Peyer's patch (tissue), 4 donors: ENCODE measurements around the gene UPK1A. TPM values are rescaled to one million over a fixed set of nuclear protein-coding genes. Genes with fewer than 3 reads are reported as not detected.

Source experiments
- DNase-seq, 3 donors: peaks; one replicate each; pipeline ENCODE4 v3.0.0-alpha.2; 2017 to 2019
- H3K27ac ChIP-seq, 4 donors: fragments of 200-600 bp; sonication (generic); one replicate each; pipeline ENCODE4 v1.5.1; 2016 to 2019
- H3K27me3 ChIP-seq, 2 donors: fragments of 200-600 bp; sonication (generic); one replicate each; pipeline ENCODE4 v1.5.1; 2019
- H3K36me3 ChIP-seq, 3 donors: fragments of 200-600 bp; sonication (generic); one replicate each; pipeline ENCODE4 v1.5.1; 2016 to 2019
- H3K4me1 ChIP-seq, 4 donors: fragments of 200-600 bp; sonication (generic); one replicate each; pipeline ENCODE4 v1.5.1; 2016 to 2019
- H3K4me3 ChIP-seq, 4 donors: fragments of 200-600 bp; sonication (generic); 1 replicate in 3 of 4; 2 replicates in 1 of 4; pipeline ENCODE4 v1.5.1; 2016 to 2019; ENCODE audit warnings: mild to moderate bottlenecking in 1 of 4
- H3K9me3 ChIP-seq, 4 donors: fragments of 200-600 bp; sonication (generic); one replicate each; pipeline ENCODE4 v1.5.1; 2016 to 2019; ENCODE audit warnings: mild to moderate bottlenecking in 1 of 4
- POLR2A ChIP-seq, 2 donors: fragments of 450-650 bp; IDR thresholded peaks; one replicate each; pipeline ENCODE4 v1.5.1; 2017; ENCODE audit warnings: antibody characterized with exemption in 2 of 2, mild to moderate bottlenecking in 2 of 2, moderate library complexity in 2 of 2
- total RNA-seq, 4 donors: library from RNA; depleted of rRNA; stranded (reverse); fragments of >200 nt; gene quantifications; one replicate each; pipeline ENCODE4 v1.1.0, GENCODE V29; 2016
- TF ChIP-seq, protein P1 (sequence below), 6 experiments: fragments of 450-650 bp in 4 of 6; fragments of 200-600 bp in 2 of 6; sonication (generic) in 1 of 6; IDR thresholded peaks; one replicate each; pipeline ENCODE4 v1.5.1; 2017 to 2019; ENCODE audit warnings: antibody characterized with exemption in 6 of 6, mild to moderate bottlenecking in 3 of 6, moderate library complexity in 1 of 6

Gene UPK1A
- total RNA-seq, 4 donors from 2014 or later: not detected

DNA sequence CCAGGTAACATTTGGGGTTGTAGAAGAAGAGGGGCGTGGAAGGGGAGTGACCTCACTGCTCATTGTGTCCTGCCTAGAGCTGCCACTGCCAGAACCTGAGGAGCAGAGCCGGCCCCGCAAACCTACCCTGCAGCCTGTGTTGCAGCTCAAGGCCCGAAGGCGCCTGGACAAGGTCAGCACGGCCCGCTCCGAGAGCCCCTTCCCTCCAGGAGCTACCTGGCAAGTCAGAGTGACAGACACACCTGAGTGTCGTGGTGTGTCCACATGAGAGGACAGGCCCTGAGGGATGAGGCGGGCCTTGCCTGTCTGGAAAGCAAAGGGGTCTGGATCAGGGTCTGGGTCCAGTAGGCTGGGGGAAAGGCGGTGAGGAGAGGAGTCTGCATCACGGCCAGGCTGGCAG, 58.2 kb downstream of the UPK1A start:
- Histone ChIP-seq H3K36me3 (peaks cover 0 to 98% (median 4%) of the 10 kb centered on the region in 3 donors), H3K4me3 (no peak overlapping the region), H3K4me1 (peaks cover 0 to 5% (median 0%) of the 10 kb centered on the region in 4 donors), H3K27ac (no peak overlapping the region), H3K27me3 (no peaks in the 10 kb centered on the region), H3K9me3 (no peaks in the 10 kb centered on the region)
- DNase-seq: no peak
- no peak for TF ChIP-seq POLR2A (IDR thresholded peaks at IDR 0.05)
- TF ChIP-seq, protein P1, sequence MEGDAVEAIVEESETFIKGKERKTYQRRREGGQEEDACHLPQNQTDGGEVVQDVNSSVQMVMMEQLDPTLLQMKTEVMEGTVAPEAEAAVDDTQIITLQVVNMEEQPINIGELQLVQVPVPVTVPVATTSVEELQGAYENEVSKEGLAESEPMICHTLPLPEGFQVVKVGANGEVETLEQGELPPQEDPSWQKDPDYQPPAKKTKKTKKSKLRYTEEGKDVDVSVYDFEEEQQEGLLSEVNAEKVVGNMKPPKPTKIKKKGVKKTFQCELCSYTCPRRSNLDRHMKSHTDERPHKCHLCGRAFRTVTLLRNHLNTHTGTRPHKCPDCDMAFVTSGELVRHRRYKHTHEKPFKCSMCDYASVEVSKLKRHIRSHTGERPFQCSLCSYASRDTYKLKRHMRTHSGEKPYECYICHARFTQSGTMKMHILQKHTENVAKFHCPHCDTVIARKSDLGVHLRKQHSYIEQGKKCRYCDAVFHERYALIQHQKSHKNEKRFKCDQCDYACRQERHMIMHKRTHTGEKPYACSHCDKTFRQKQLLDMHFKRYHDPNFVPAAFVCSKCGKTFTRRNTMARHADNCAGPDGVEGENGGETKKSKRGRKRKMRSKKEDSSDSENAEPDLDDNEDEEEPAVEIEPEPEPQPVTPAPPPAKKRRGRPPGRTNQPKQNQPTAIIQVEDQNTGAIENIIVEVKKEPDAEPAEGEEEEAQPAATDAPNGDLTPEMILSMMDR (IDR thresholded peaks at IDR 0.05): no peak

DNA sequence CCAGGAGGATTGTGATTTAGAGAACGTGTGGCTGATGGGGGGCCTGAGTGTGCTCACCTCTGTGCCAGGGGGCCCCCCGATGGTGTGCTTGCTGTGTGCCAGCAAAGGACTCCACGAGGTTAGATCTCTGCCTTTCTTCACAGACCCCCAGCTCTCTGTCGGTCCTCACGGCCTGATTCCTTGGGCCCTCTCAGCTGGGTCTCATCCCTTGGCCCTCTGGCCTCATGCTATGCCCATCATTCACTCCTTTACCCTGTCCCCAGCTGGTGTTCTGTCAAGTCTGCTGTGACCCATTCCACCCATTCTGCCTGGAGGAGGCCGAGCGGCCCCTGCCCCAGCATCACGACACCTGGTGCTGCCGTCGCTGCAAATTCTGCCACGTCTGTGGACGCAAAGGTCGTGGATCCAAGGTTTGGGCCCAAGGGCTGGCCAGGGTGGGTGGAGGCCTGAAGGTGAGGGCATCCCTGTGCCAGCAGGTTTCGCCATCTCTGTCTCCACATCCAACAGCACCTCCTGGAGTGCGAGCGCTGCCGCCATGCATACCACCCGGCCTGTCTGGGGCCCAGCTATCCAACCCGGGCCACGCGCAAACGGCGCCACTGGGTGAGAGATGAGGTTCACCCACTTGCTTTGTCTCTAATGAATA, 59.0 kb downstream of the UPK1A start:
- H3K36me3 ChIP-seq: peaks cover 0 to 98% (median 4%) of the 10 kb centered on the region in 3 donors
- DNase-seq: no peak
- H3K27me3 ChIP-seq: no peaks in the 10 kb centered on the region
- no peaks in the 10 kb centered on the region for H3K9me3 ChIP-seq
- TF ChIP-seq, protein P1 (IDR thresholded peaks at IDR 0.05): no peak
- TF ChIP-seq POLR2A (IDR thresholded peaks at IDR 0.05): no peak
- no peak overlapping the region for H3K4me3 ChIP-seq
- no peaks in the 10 kb centered on the region for H3K4me1 ChIP-seq
- H3K27ac ChIP-seq: no peak overlapping the region

DNA sequence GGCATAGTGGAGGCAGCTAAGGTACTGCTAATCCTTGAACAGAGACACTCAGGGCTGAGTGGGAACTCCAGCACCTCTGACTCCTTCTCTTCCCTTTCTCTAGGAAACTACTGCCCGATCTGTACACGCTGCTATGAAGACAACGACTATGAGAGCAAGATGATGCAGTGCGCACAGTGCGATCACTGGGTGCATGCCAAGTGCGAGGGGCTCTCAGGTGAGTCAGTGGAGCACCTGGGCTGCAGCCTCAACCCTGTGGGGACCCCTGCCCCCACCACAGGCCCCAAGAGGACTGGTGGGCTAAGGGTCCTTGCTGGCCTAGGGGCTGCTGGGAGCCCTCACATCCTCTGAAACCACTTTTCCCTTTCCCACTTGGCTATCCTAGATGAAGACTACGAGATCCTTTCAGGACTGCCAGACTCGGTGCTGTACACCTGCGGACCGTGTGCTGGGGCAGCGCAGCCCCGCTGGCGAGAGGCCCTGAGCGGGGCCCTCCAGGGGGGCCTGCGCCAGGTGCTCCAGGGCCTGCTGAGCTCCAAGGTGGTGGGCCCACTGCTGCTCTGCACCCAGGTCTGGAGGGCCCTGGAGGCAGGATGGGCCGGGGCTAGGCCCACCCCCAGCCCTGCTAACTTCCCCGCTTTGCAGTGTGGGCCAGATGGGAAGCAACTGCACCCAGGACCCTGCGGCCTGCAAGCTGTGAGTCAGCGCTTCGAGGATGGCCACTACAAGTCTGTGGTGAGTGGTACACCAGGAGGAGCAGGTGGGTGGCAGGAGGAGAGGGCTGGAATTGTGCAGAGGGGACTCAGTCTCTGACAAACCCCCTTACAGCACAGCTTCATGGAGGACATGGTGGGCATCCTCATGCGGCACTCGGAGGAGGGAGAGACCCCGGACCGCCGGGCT, 61.0 kb downstream of the UPK1A start:
- Histone ChIP-seq H3K36me3 (peaks cover 0 to 100% (median 4%) of the 10 kb centered on the region in 3 donors), H3K27me3 (no peaks in the 10 kb centered on the region), H3K27ac (no peak overlapping the region), H3K4me3 (no peak overlapping the region), H3K4me1 (no peaks in the 10 kb centered on the region), H3K9me3 (no peaks in the 10 kb centered on the region)
- TF ChIP-seq, protein P1 (IDR thresholded peaks at IDR 0.05): no peak
- TF ChIP-seq POLR2A (IDR thresholded peaks at IDR 0.05): no peak
- DNase-seq: no peak

Other genes with a start within 250 kb of the UPK1A start
- 1 to 10 TPM in 2 of 4 donors, under 1 TPM in 1, not detected in 1; 0.80 to 1.8 (median 1.0) TPM for gene FFAR2, start 218.3 kb upstream of the UPK1A start, total RNA-seq
- gene KRTDAP, start 176.1 kb upstream of the UPK1A start, total RNA-seq: not detected
- 10 to 100 TPM in 2 of 4 donors, 1 to 10 TPM in 1, not detected in 1; 1.9 to 29.7 (median 10.7) TPM for gene DMKN, start 152.9 kb upstream of the UPK1A start, total RNA-seq
- gene SBSN, start 138.2 kb upstream of the UPK1A start, total RNA-seq: 1 to 10 TPM in 1 of 4 donors, not detected in 3; 1.0 TPM
- under 1 TPM in 1 of 4 donors, not detected in 3; 0.54 TPM for gene GAPDHS, start 133.1 kb upstream of the UPK1A start, total RNA-seq
- 10 to 100 TPM; 34.9 to 59.4 (median 50.9) TPM for gene TMEM147, start 120.9 kb upstream of the UPK1A start, total RNA-seq
- gene ATP4A, start 102.9 kb upstream of the UPK1A start, total RNA-seq: not detected
- gene PMIS2, start 80.3 kb upstream of the UPK1A start, total RNA-seq: not detected
- 10 to 100 TPM in 2 of 4 donors, 1 to 10 TPM in 2; 2.8 to 42.9 (median 8.3) TPM for gene HAUS5, start 53.8 kb upstream of the UPK1A start, total RNA-seq
- gene RBM42, start 37.5 kb upstream of the UPK1A start, total RNA-seq: 10 to 100 TPM; 57.3 to 64.4 (median 63.1) TPM
- 1 to 10 TPM in 2 of 4 donors, not detected in 2; 1.6 to 1.8 TPM for gene ETV2, start 24.8 kb upstream of the UPK1A start, total RNA-seq
- gene COX6B1, start 18.2 kb upstream of the UPK1A start, total RNA-seq: 100 to 1,000 TPM; 462 to 930 (median 787) TPM
- 1 to 10 TPM in 1 of 4 donors, not detected in 3; 2.5 TPM for gene ZBTB32, start 38.0 kb downstream of the UPK1A start, total RNA-seq
- 10 to 100 TPM; 27.8 to 62.6 (median 41.9) TPM for gene KMT2B, start 51.5 kb downstream of the UPK1A start, total RNA-seq
- 10 to 100 TPM in 3 of 4 donors, 1 to 10 TPM in 1; 8.3 to 14.2 (median 12.3) TPM for gene IGFLR1, start 75.9 kb downstream of the UPK1A start, total RNA-seq
- 10 to 100 TPM; 14.5 to 70.5 (median 34.6) TPM for gene U2AF1L4, start 78.9 kb downstream of the UPK1A start, total RNA-seq
- gene PSENEN, start 79.1 kb downstream of the UPK1A start, total RNA-seq: 10 to 100 TPM in 3 of 4 donors, 1 to 10 TPM in 1; 8.3 to 48.2 (median 40.6) TPM
- gene LIN37, start 82.1 kb downstream of the UPK1A start, total RNA-seq: 10 to 100 TPM; 11.6 to 30.5 (median 20.2) TPM
- gene HSPB6, start 90.5 kb downstream of the UPK1A start, total RNA-seq: 10 to 100 TPM in 2 of 4 donors, 1 to 10 TPM in 2; 9.2 to 19.8 (median 13.6) TPM
- gene PROSER3, start 91.7 kb downstream of the UPK1A start, total RNA-seq: 10 to 100 TPM in 3 of 4 donors, 1 to 10 TPM in 1; 6.0 to 36.8 (median 27.2) TPM
- 100 to 1,000 TPM in 1 of 4 donors, 10 to 100 TPM in 2, 1 to 10 TPM in 1; 8.6 to 166 (median 20.0) TPM for gene ARHGAP33, start 109.0 kb downstream of the UPK1A start, total RNA-seq
- gene PRODH2, start 146.3 kb downstream of the UPK1A start, total RNA-seq: not detected
- gene NPHS1, start 186.0 kb downstream of the UPK1A start, total RNA-seq: not detected
- 1 to 10 TPM in 1 of 4 donors, not detected in 3; 1.7 TPM for gene KIRREL2, start 190.4 kb downstream of the UPK1A start, total RNA-seq
- gene APLP1, start 202.1 kb downstream of the UPK1A start, total RNA-seq: 1 to 10 TPM in 3 of 4 donors, under 1 TPM in 1; 0.53 to 8.3 (median 1.7) TPM
- gene NFKBID, start 234.0 kb downstream of the UPK1A start, total RNA-seq: 10 to 100 TPM in 3 of 4 donors, 1 to 10 TPM in 1; 8.4 to 38.0 (median 23.6) TPM
- 1 to 10 TPM in 1 of 4 donors, not detected in 3; 9.7 TPM for gene HCST, start 236.0 kb downstream of the UPK1A start, total RNA-seq
- gene TYROBP, start 241.8 kb downstream of the UPK1A start, total RNA-seq: 10 to 100 TPM in 3 of 4 donors, 1 to 10 TPM in 1; 4.2 to 56.1 (median 20.2) TPM